Breast epithelium (tissue), 4 donors: Measurements from ENCODE around the gene PPFIA1. TPM values are rescaled to one million over a fixed set of nuclear protein-coding genes. Genes with fewer than 3 reads are reported as not detected.

Experiments used
- DNase-seq, 2 donors: peaks; one replicate each; pipeline ENCODE4 v3.0.0-alpha.2; 2019; ENCODE audit warnings: low spot score in 2 of 2
- H3K27ac ChIP-seq, 2 donors: fragments of 200-600 bp; sonication (generic) in 1 of 2; one replicate each; pipeline ENCODE4 v1.5.1; 2016 to 2019; ENCODE audit warnings: mild to moderate bottlenecking in 1 of 2
- H3K27me3 ChIP-seq, 2 donors: fragments of 200-600 bp; sonication (generic) in 1 of 2; one replicate each; pipeline versions ENCODE4 v1.5.1 to v1.6.0; 2017 to 2019; ENCODE audit warnings: control low read depth in 1 of 2, mild to moderate bottlenecking in 1 of 2
- H3K36me3 ChIP-seq: fragments of 200-600 bp; one replicate; pipeline ENCODE4 v1.5.1; 2019
- H3K4me1 ChIP-seq, 2 donors: fragments of 200-600 bp; sonication (generic); one replicate each; pipeline ENCODE4 v1.5.1; 2016 to 2019; ENCODE audit warnings: control low read depth in 1 of 2
- H3K4me3 ChIP-seq, 3 donors: fragments of 200-600 bp; sonication (generic); 1 replicate in 2 of 3; 2 replicates in 1 of 3; pipeline ENCODE4 v1.5.1; 2016 to 2019; ENCODE audit warnings: mild to moderate bottlenecking in 3 of 3, moderate library complexity in 2 of 3
- H3K9me3 ChIP-seq, 2 donors: fragments of 200-600 bp; sonication (generic) in 1 of 2; one replicate each; pipeline ENCODE4 v1.5.1; 2016 to 2019; ENCODE audit warnings: control low read depth in 1 of 2
- POLR2A ChIP-seq: fragments of 450-650 bp; IDR thresholded peaks from one replicate; pipeline ENCODE4 v1.6.1; 2016; ENCODE audit warnings: antibody characterized with exemption, mild to moderate bottlenecking, moderate library complexity
- POLR2AphosphoS5 ChIP-seq, 3 donors: sonication (generic); formaldehyde crosslinking; IDR thresholded peaks; one replicate each; pipeline ENCODE4 v1.6.1; 2017; ENCODE audit warnings: antibody characterized with exemption in 3 of 3
- intact Hi-C: fragments of 100-400 bp; cut with DNase I; formaldehyde crosslinking; loops from one replicate; pipeline ENCODE4 v1.15.1; 2023; ENCODE audit warnings: low total_unique reads
- total RNA-seq, 3 donors: library from RNA; depleted of rRNA; stranded (reverse); fragments of >200 nt; gene quantifications; one replicate each; pipeline ENCODE4 v1.1.0, GENCODE V29; 2016
- TF ChIP-seq, protein P1 (sequence below), 3 donors: fragments of 450-650 bp; IDR thresholded peaks; one replicate each; pipeline ENCODE4 v1.5.1; 2016 to 2017; ENCODE audit warnings: antibody characterized with exemption in 3 of 3, mild to moderate bottlenecking in 3 of 3, moderate library complexity in 3 of 3

The PPFIA1 gene
- total RNA-seq, 3 donors from 2014 or later: 52.2 to 80.8 (median 78.0) TPM

DNA sequence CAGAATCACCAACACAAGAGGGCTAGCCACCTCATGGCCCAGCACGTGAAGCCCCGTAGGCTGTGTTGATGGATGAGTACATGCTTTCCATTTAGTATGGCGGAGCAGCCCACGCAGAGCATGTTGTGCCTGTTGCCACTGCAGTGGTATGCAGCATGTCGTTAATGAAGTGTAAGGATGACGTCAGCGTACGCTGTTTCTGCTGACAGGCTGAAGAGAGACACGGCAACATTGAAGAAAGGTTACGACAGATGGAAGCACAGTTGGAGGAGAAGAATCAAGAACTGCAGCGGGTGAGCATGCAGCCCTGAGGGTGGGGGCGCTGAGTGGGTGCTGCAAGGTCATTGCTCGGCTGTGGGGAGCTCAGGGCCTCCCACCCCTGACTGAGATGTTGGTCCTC, 62.8 kb downstream of the PPFIA1 start:
- Histone ChIP-seq H3K27me3 (no peaks in the 10 kb centered on the region), H3K4me3 (no peak overlapping the region), H3K9me3 (no peaks in the 10 kb centered on the region), H3K36me3 (peaks cover 6% of the 10 kb centered on the region), H3K4me1 (no peaks in the 10 kb centered on the region), H3K27ac (no peak overlapping the region)
- DNase-seq: no peak
- intact Hi-C loops: no loop called here
- TF ChIP-seq, protein P1, sequence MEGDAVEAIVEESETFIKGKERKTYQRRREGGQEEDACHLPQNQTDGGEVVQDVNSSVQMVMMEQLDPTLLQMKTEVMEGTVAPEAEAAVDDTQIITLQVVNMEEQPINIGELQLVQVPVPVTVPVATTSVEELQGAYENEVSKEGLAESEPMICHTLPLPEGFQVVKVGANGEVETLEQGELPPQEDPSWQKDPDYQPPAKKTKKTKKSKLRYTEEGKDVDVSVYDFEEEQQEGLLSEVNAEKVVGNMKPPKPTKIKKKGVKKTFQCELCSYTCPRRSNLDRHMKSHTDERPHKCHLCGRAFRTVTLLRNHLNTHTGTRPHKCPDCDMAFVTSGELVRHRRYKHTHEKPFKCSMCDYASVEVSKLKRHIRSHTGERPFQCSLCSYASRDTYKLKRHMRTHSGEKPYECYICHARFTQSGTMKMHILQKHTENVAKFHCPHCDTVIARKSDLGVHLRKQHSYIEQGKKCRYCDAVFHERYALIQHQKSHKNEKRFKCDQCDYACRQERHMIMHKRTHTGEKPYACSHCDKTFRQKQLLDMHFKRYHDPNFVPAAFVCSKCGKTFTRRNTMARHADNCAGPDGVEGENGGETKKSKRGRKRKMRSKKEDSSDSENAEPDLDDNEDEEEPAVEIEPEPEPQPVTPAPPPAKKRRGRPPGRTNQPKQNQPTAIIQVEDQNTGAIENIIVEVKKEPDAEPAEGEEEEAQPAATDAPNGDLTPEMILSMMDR (IDR thresholded peaks at IDR 0.05): no peak
- TF ChIP-seq POLR2AphosphoS5 (IDR thresholded peaks at IDR 0.05): no peak
- no peak for TF ChIP-seq POLR2A

DNA sequence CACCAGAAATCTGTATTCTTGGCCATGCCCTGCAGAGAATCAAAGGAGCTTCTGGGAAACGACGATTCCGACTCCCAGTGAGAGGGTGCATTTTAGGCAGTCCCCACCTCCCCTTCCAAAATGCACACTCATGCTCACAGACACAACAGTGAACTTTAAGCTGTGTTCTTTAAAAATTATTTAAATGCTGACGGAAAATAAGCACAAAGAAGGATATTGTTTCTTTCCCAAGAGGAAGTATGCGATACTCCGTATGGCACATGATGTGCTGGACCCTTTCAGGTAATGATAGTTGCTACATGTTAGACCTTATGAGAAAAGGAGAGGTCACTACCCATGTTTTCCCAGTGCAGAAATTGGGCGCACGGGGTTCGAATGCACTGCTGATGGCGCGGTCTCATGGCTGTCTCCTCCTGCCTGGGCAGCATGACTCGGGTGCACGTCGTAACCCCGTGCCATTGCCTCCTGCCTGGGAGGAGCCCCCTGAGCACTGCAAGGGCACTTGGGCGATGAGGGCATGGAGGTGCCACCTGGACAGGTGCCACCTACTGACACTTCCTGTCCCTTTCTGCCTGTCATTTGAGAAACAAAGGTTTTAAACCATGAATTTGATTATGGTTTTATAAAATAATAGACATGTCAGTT, 64.0 kb downstream of the PPFIA1 start:
- no peak for DNase-seq
- Histone ChIP-seq H3K4me3 (no peak overlapping the region), H3K4me1 (no peaks in the 10 kb centered on the region), H3K27ac (no peak overlapping the region), H3K9me3 (no peaks in the 10 kb centered on the region), H3K36me3 (peaks cover 13% of the 10 kb centered on the region), H3K27me3 (no peaks in the 10 kb centered on the region)
- intact Hi-C loops: no loop called here
- TF ChIP-seq POLR2AphosphoS5 (IDR thresholded peaks at IDR 0.05): no peak
- TF ChIP-seq, protein P1 (IDR thresholded peaks at IDR 0.05): no peak

DNA sequence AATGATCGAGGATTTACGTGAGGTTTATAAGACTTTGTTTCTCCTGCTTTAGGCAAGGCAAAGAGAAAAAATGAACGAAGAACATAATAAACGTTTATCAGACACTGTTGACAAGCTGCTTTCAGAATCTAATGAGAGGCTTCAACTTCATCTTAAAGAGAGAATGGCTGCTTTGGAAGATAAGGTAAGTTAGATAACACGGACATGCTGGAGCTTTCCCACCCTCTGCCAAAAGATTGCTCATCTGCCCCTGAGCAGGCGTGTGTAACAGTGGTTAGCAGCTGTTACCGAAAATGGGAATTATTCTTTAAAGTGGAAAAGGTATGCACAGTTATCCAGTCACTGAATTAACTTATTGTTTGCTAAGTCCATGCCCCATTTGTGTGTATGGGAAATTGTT, 65.0 kb downstream of the PPFIA1 start:
- Histone ChIP-seq H3K36me3 (peaks cover 13% of the 10 kb centered on the region), H3K27me3 (no peaks in the 10 kb centered on the region), H3K4me1 (no peaks in the 10 kb centered on the region), H3K27ac (no peak overlapping the region), H3K9me3 (no peaks in the 10 kb centered on the region), H3K4me3 (no peak overlapping the region)
- intact Hi-C loops: loop anchor here (5.0 kb wide), 1 partner anchor 502 kb away; no protein-coding TSS in a partner anchor
- DNase-seq: no peak
- TF ChIP-seq, protein P1 (IDR thresholded peaks at IDR 0.05): no peak
- TF ChIP-seq POLR2AphosphoS5 (IDR thresholded peaks at IDR 0.05) (no peak), POLR2A (no peak)

DNA sequence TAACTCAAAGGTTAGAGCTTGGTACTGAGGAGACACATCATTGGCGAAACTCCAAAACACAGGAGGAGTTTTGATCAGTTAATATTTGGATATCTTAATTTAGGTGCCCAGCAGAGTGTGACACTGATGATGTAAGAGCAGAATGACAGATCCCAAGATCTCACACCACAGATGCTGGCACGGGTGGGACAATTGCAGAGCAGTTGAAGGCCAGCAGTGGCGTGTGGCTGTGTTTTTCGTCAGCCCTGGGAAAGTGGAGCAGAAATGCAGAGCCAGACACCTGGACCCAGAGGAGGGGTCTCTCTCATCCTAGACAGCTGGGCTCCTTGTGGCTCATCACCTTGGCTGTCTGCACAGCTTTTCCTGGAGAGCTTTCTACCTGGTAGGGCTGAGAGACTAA, 68.1 kb downstream of the PPFIA1 start:
- H3K27me3 ChIP-seq: no peaks in the 10 kb centered on the region
- TF ChIP-seq POLR2AphosphoS5 (IDR thresholded peaks at IDR 0.05) (no peak), POLR2A (no peak)
- TF ChIP-seq, protein P1 (IDR thresholded peaks at IDR 0.05): no peak
- no peak overlapping the region for H3K4me3 ChIP-seq
- intact Hi-C loops: loop anchor here (5.0 kb wide), 1 partner anchor 499 kb away; no protein-coding TSS in a partner anchor
- peaks cover 6% of the 10 kb centered on the region for H3K36me3 ChIP-seq
- H3K27ac ChIP-seq: no peak overlapping the region
- DNase-seq: no peak
- no peaks in the 10 kb centered on the region for H3K9me3 ChIP-seq
- H3K4me1 ChIP-seq: no peaks in the 10 kb centered on the region

DNA sequence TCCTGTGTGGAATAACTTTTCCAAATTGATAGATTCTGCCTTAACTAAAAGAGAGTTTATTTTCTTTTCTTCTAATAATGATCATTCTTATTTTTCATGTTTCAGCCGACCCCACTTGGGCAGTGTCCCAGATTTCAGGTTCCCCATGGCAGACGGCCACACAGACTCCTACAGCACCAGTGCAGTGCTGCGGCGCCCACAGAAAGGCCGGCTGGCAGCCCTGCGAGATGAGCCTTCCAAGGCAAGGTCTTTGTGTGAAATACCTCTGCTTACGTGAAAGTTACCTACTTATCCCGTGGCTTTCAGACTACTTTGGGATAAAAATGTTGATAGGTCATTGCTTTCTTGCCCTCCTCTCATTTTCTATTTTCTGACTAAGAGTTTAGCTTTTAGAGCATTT, 68.6 kb downstream of the PPFIA1 start:
- no peak for TF ChIP-seq POLR2A
- TF ChIP-seq, protein P1 (IDR thresholded peaks at IDR 0.05): no peak
- no peak for TF ChIP-seq POLR2AphosphoS5 (IDR thresholded peaks at IDR 0.05)
- H3K4me1 ChIP-seq: no peaks in the 10 kb centered on the region
- no peaks in the 10 kb centered on the region for H3K9me3 ChIP-seq
- H3K4me3 ChIP-seq: no peak overlapping the region
- H3K36me3 ChIP-seq: peaks cover 6% of the 10 kb centered on the region
- H3K27me3 ChIP-seq: no peaks in the 10 kb centered on the region
- no peak for DNase-seq
- no peak overlapping the region for H3K27ac ChIP-seq
- intact Hi-C loops: loop anchor here (5.0 kb wide), 1 partner anchor 498 kb away; no protein-coding TSS in a partner anchor
